GM21447 (cell line): ENCODE data around the gene SLC1A2.

Experiments used
- ATAC-seq: cut with Tn5 transposase; IDR thresholded peaks from one replicate; pipeline ENCODE4 v1.9.1; 2021; ENCODE audit not compliant: unreplicated experiment

SLC1A2 gene

GRCh38 chr11:35276396-35277145 lies 142.8 kb downstream of the SLC1A2 start:
- no peak for ATAC-seq

GRCh38 chr11:35275786-35276170 lies 143.6 kb downstream of the SLC1A2 start:
- ATAC-seq: no peak

GRCh38 chr11:35274909-35275785 lies 144.2 kb downstream of the SLC1A2 start:
- ATAC-seq: no peak

- peak; percentile 90 for ATAC-seq
These were observed 146.9 kb downstream of the SLC1A2 start for GRCh38 chr11:35272391-35272902.

GRCh38 chr11:35271031-35271430 lies 148.3 kb downstream of the SLC1A2 start:
- no peak for ATAC-seq

GRCh38 chr11:35270342-35270741 lies 149.0 kb downstream of the SLC1A2 start:
- no peak for ATAC-seq

- no peak for ATAC-seq
These were observed 151.9 kb downstream of the SLC1A2 start for GRCh38 chr11:35267504-35267903.

GRCh38 chr11:35265755-35266454 lies 153.5 kb downstream of the SLC1A2 start:
- no peak for ATAC-seq

- no peak for ATAC-seq
These were observed 156.6 kb downstream of the SLC1A2 start for GRCh38 chr11:35262735-35263134.

GRCh38 chr11:35262056-35262455 lies 157.3 kb downstream of the SLC1A2 start:
- no peak for ATAC-seq

GRCh38 chr11:35261197-35261596 lies 158.2 kb downstream of the SLC1A2 start:
- no peak for ATAC-seq

GRCh38 chr11:35260342-35260985 lies 158.9 kb downstream of the SLC1A2 start:
- ATAC-seq: no peak

- ATAC-seq: no peak
These were observed 159.8 kb downstream of the SLC1A2 start for GRCh38 chr11:35259529-35259928.

- ATAC-seq: peak; percentile 100
These were observed 162.1 kb downstream of the SLC1A2 start for GRCh38 chr11:35257281-35257680.

- no peak for ATAC-seq
These were observed 163.1 kb downstream of the SLC1A2 start for GRCh38 chr11:35256296-35256695.

- no peak for ATAC-seq
These were observed 163.8 kb downstream of the SLC1A2 start for GRCh38 chr11:35255514-35255913.

GRCh38 chr11:35253237-35253636 lies 166.1 kb downstream of the SLC1A2 start:
- ATAC-seq: no peak

GRCh38 chr11:35250621-35251020 lies 168.7 kb downstream of the SLC1A2 start:
- ATAC-seq: no peak

GRCh38 chr11:35250192-35250591 lies 169.2 kb downstream of the SLC1A2 start:
- no peak for ATAC-seq

GRCh38 chr11:35248558-35249323 lies 170.6 kb downstream of the SLC1A2 start:
- no peak for ATAC-seq
